Liver (tissue), 9 donors: Measurements from ENCODE around the gene NUDT14. TPM values are rescaled to one million over a fixed set of nuclear protein-coding genes. Genes with fewer than 3 reads are reported as not detected.

Experiments used
- DNase-seq: peaks from one replicate; pipeline ENCODE4 v3.0.0-alpha.2; 2017; ENCODE audit warnings: low spot score
- H3K27ac ChIP-seq, 2 donors: one replicate each; pipeline ENCODE4 v1.7.0; 2013; ENCODE audit warnings: inconsistent platforms in 2 of 2, low read length in 2 of 2, control low read depth in 1 of 2, low read depth in 1 of 2, mild to moderate bottlenecking in 1 of 2
- H3K27me3 ChIP-seq, 4 donors: one replicate each; pipeline versions ENCODE4 v1.6.1 to v1.7.0; 2013; ENCODE audit warnings: low read length in 3 of 4, inconsistent platforms in 1 of 4, mild to moderate bottlenecking in 1 of 4, moderate library complexity in 1 of 4; ENCODE audit not compliant: control insufficient read depth in 4 of 4, insufficient read depth in 4 of 4
- H3K36me3 ChIP-seq, 4 donors: one replicate each; pipeline versions ENCODE4 v1.6.1 to v1.7.0; 2013; ENCODE audit warnings: low read length in 3 of 4, mild to moderate bottlenecking in 3 of 4, low read depth in 1 of 4, moderate library complexity in 1 of 4; ENCODE audit not compliant: control insufficient read depth in 4 of 4, insufficient read depth in 3 of 4
- H3K4me1 ChIP-seq, 4 donors: one replicate each; pipeline versions ENCODE4 v1.6.1 to v1.7.0; 2013; ENCODE audit warnings: low read length in 3 of 4, mild to moderate bottlenecking in 3 of 4, moderate library complexity in 1 of 4; ENCODE audit not compliant: control insufficient read depth in 4 of 4, insufficient read depth in 4 of 4
- H3K4me3 ChIP-seq, 3 donors: one replicate each; pipeline versions ENCODE4 v1.6.1 to v1.7.0; 2013; ENCODE audit warnings: low read length in 3 of 3, control low read depth in 1 of 3, low read depth in 1 of 3, mild to moderate bottlenecking in 1 of 3
- H3K9ac ChIP-seq, 2 donors: one replicate each; pipeline ENCODE4 v1.7.0; 2013; ENCODE audit warnings: low read length in 2 of 2, mild to moderate bottlenecking in 2 of 2, moderate library complexity in 2 of 2, control low read depth in 1 of 2, low read depth in 1 of 2
- H3K9me3 ChIP-seq, 4 donors: one replicate each; pipeline versions ENCODE4 v1.6.1 to v1.7.0; 2013; ENCODE audit warnings: low read length in 3 of 4; ENCODE audit not compliant: control insufficient read depth in 4 of 4
- ATF3 ChIP-seq: IDR thresholded peaks from 2 replicates; pipeline ENCODE4 v1.6.1; 2016; ENCODE audit warnings: antibody characterized with exemption
- CTCF ChIP-seq: fragments of 150-350 bp; IDR thresholded peaks from 2 replicates; pipeline ENCODE4 v1.5.1; 2017; ENCODE audit warnings: improper control_type of control experiment, low read depth, low read length; ENCODE audit not compliant: missing input control
- EGR1 ChIP-seq, 2 donors: IDR thresholded peaks; 2 replicates each; pipeline ENCODE4 v1.6.1; 2016 to 2018; ENCODE audit warnings: antibody characterized with exemption in 2 of 2, low read depth in 2 of 2
- FOXA1 ChIP-seq: IDR thresholded peaks from 2 replicates; pipeline ENCODE4 v1.6.1; 2016; ENCODE audit warnings: antibody characterized with exemption
- FOXA2 ChIP-seq: IDR thresholded peaks from 2 replicates; pipeline ENCODE4 v1.6.1; 2016; ENCODE audit warnings: antibody characterized with exemption
- HNF4G ChIP-seq: IDR thresholded peaks from 2 replicates; pipeline ENCODE4 v1.6.1; 2016; ENCODE audit warnings: antibody characterized with exemption
- JUND ChIP-seq, 2 donors: IDR thresholded peaks; 2 replicates each; pipeline ENCODE4 v1.6.1; 2016; ENCODE audit warnings: antibody characterized with exemption in 2 of 2
- MAX ChIP-seq: IDR thresholded peaks from 2 replicates; pipeline ENCODE4 v1.6.1; 2016; ENCODE audit warnings: antibody characterized with exemption
- NR2F2 ChIP-seq: IDR thresholded peaks from 2 replicates; pipeline ENCODE4 v1.6.1; 2016; ENCODE audit warnings: antibody characterized with exemption
- RAD21 ChIP-seq, 2 donors: IDR thresholded peaks; 2 replicates each; pipeline ENCODE4 v1.6.1; 2016; ENCODE audit warnings: antibody characterized with exemption in 2 of 2, mild to moderate bottlenecking in 2 of 2
- REST ChIP-seq: IDR thresholded peaks from 2 replicates; pipeline ENCODE4 v1.6.1; 2016; ENCODE audit warnings: antibody characterized with exemption, mild to moderate bottlenecking
- RXRA ChIP-seq, 2 donors: IDR thresholded peaks; 2 replicates each; pipeline ENCODE4 v1.6.1; 2017 to 2018; ENCODE audit warnings: antibody characterized with exemption in 2 of 2, mild to moderate bottlenecking in 1 of 2
- TAF1 ChIP-seq: conservative IDR thresholded peaks from 2 replicates; pipeline ENCODE4 v1.6.1; 2016; ENCODE audit warnings: antibody characterized with exemption, mild to moderate bottlenecking
- ZBTB33 ChIP-seq: IDR thresholded peaks from 2 replicates; pipeline ENCODE4 v1.6.1; 2016; ENCODE audit warnings: antibody characterized with exemption
- WGBS: extraction: QIAGEN DNeasy Blood & Tissue Kit; methylation state at CpG from one replicate; pipeline ENCODE4 v1.1.7; 2013; 5-methylcytosine and 5-hydroxymethylcytosine counted together
- polyA plus RNA-seq, 2 donors: library from polyadenylated mRNA; stranded (reverse) in 1 of 2; unstranded in 1 of 2; fragments of 200-250 nt in 1 of 2; fragments of >200 nt in 1 of 2; fragmentation: Nextera tagmentation in 1 of 2; extraction: Ambion mirVana in 1 of 2; gene quantifications; one replicate each; pipeline versions ENCODE4 v1.2.1 to v1.2.3, GENCODE V29; 2013 to 2015
- total RNA-seq, 2 donors: library from RNA; depleted of rRNA; stranded (reverse); fragments of >200 nt; gene quantifications; one replicate each; pipeline ENCODE4 v1.2.3, GENCODE V29; 2014
- donor health status: healthy.
- donor health status: healthy.
- donor health status: healthy.
- donor health status: healthy.
- donor health status: healthy.

NUDT14 gene
- total and polyA plus RNA-seq, 4 donors, result 3.8 to 24.2 (median 8.0) TPM

- no peak for TF ChIP-seq FOXA2
- Histone ChIP-seq H3K9me3 (no peaks in the 10 kb centered on the region), H3K27ac (no peak overlapping the region), H3K27me3 (peaks cover 0 to 3% (median 0%) of the 10 kb centered on the region in 4 donors), H3K4me1 (peaks cover 0 to 12% (median 11%) of the 10 kb centered on the region in 4 donors), H3K9ac (no peak overlapping the region), H3K36me3 (no peaks in the 10 kb centered on the region), H3K4me3 (no peak overlapping the region)
- 73% methylated on average over 22 of the region's 22 CpGs for WGBS
- DNase-seq, result no peak
These were observed 11.1 kb downstream of the NUDT14 start for GRCh38 chr14:105169776-105170655.

GRCh38 chr14:105168979-105169507 lies 12.1 kb downstream of the NUDT14 start:
- TF ChIP-seq RAD21 (IDR thresholded peaks at IDR 0.05) (peak in 1 of 2 donors; percentile 37), CTCF (peak; percentile 17), MAX (no peak), FOXA2 (no peak)
- peaks cover 0 to 3% (median 0%) of the 10 kb centered on the region in 4 donors for H3K27me3 ChIP-seq
- H3K27ac ChIP-seq, result no peak overlapping the region
- H3K4me3 ChIP-seq, result peak overlapping the region in 1 of 3 donors; percentile 64
- peaks cover 0 to 12% (median 11%) of the 10 kb centered on the region in 4 donors for H3K4me1 ChIP-seq
- WGBS, result 11% methylated on average over 54 of the region's 54 CpGs
- H3K36me3 ChIP-seq, result no peaks in the 10 kb centered on the region
- H3K9ac ChIP-seq, result no peak overlapping the region
- DNase-seq, result no peak
- H3K9me3 ChIP-seq, result no peaks in the 10 kb centered on the region

- H3K9ac ChIP-seq, result no peak within 1 kb of the TSS
- H3K27ac ChIP-seq, result no peak within 1 kb of the TSS
- no peaks in the 10 kb centered on the region for H3K9me3 ChIP-seq
- H3K36me3 ChIP-seq, result no peaks in the 10 kb centered on the region
- peaks cover 0 to 12% (median 11%) of the 10 kb centered on the region in 4 donors for H3K4me1 ChIP-seq
- H3K27me3 ChIP-seq, result peaks cover 0 to 3% (median 0%) of the 10 kb centered on the region in 4 donors
- peak within 1 kb of the TSS in 1 of 3 donors; percentile 64 for H3K4me3 ChIP-seq
- 1% methylated on average over 84 of the region's 84 CpGs for WGBS
- no peak for DNase-seq
- no peak for TF ChIP-seq HNF4G
- no peak for TF ChIP-seq ATF3
- TF ChIP-seq MAX, result no peak
- no peak for TF ChIP-seq EGR1 (IDR thresholded peaks at IDR 0.05; ENCODE audit: low read depth in 2 of 2)
- TF ChIP-seq TAF1, result no peak
- TF ChIP-seq ZBTB33, result no peak
- TF ChIP-seq REST, result no peak
- TF ChIP-seq CTCF, result no peak
- no peak for TF ChIP-seq RAD21 (IDR thresholded peaks at IDR 0.05)
- TF ChIP-seq NR2F2, result no peak
- no peak for TF ChIP-seq FOXA1
- TF ChIP-seq RXRA (IDR thresholded peaks at IDR 0.05), result no peak
- TF ChIP-seq JUND (IDR thresholded peaks at IDR 0.05), result no peak
These were observed 12.6 kb downstream of the NUDT14 start, which contains the start of gene JAG2 for GRCh38 chr14:105168496-105168978. Gene JAG2, minus strand, starts transcription at chr14:105168776. Its CDS starts 356 bp downstream, at chr14:105168420.
